GM12874 (cell line): Measurements from ENCODE around the gene HSP90AA1.

Experiments
- CTCF ChIP-seq: IDR thresholded peaks from 2 replicates; pipeline ENCODE4 v1.5.1; 2011; ENCODE audit warnings: low read depth, mild to moderate bottlenecking, control low read depth, low read length, moderate library complexity; ENCODE audit not compliant: insufficient read depth

HSP90AA1 gene

GRCh38 chr14:102079700-102079979 is 7.2 kb downstream of the HSP90AA1 start:
- no peak for TF ChIP-seq CTCF

- TF ChIP-seq CTCF = no peak
These were observed 7.8 kb downstream of the HSP90AA1 start for GRCh38 chr14:102078831-102079699.

GRCh38 chr14:102077382-102077709 is 9.5 kb downstream of the HSP90AA1 start:
- no peak for TF ChIP-seq CTCF

GRCh38 chr14:102075155-102075554 is 11.7 kb downstream of the HSP90AA1 start:
- TF ChIP-seq CTCF = no peak

GRCh38 chr14:102074415-102074964 is 12.4 kb downstream of the HSP90AA1 start:
- TF ChIP-seq CTCF = no peak

GRCh38 chr14:102071283-102071998 is 15.4 kb downstream of the HSP90AA1 start:
- no peak for TF ChIP-seq CTCF

GRCh38 chr14:102066041-102066451 is 20.8 kb downstream of the HSP90AA1 start:
- no peak for TF ChIP-seq CTCF
